GM23338 (cell line): ENCODE measurements around the gene TNS3.

Source experiments
- CTCF ChIP-seq, 2 experiments: fragments of 200-600 bp in 1 of 2; sonication (generic) in 1 of 2; conservative IDR thresholded peaks; 2 replicates each; pipeline versions ENCODE4 v1.5.1 to v1.6.1; 2016 to 2017; ENCODE audit warnings: antibody characterized with exemption in 2 of 2, low read depth in 2 of 2, mild to moderate bottlenecking in 2 of 2, moderate library complexity in 1 of 2
- EZH2 ChIP-seq: fragments of 200-600 bp; sonication (generic); IDR thresholded peaks from one replicate; pipeline ENCODE4 v1.8.0; 2017; ENCODE audit warnings: antibody characterized with exemption, mild to moderate bottlenecking, low read depth; ENCODE audit not compliant: unreplicated experiment
- EZH2phosphoT487 ChIP-seq: fragments of 200-600 bp; sonication (generic); IDR thresholded peaks from one replicate; pipeline ENCODE4 v1.8.1; 2018; ENCODE audit warnings: antibody characterized with exemption; ENCODE audit not compliant: unreplicated experiment
- JUNB ChIP-seq: IDR thresholded peaks from one replicate; pipeline ENCODE4 v1.6.1; 2016; ENCODE audit warnings: antibody characterized with exemption; ENCODE audit not compliant: unreplicated experiment
- POLR2AphosphoS5 ChIP-seq: IDR thresholded peaks from 2 replicates; pipeline ENCODE4 v1.6.1; 2016; ENCODE audit warnings: antibody characterized with exemption, low read depth

- TF ChIP-seq POLR2AphosphoS5 (no peak), JUNB (no peak), CTCF (conservative IDR thresholded peaks at IDR 0.05; ENCODE audit: low read depth in 2 of 2) (no peak), EZH2phosphoT487 (no peak), EZH2 (no peak)
Measured at GRCh38 chr7:47301657-47302295, 280.1 kb downstream of the TNS3 start.
